Naive B cell (primary cell): ENCODE data around the gene CCDC171. TPM values are rescaled to one million over a fixed set of nuclear protein-coding genes. Genes with fewer than 3 reads are reported as not detected.

Experiments used
- ATAC-seq, 2 donors: fragments of 150-1000 bp; cut with Tn5 transposase; 2 replicates each; pipeline ENCODE4 v1.10.0; 2021; ENCODE audit warnings: low read depth in 2 of 2, mild to moderate bottlenecking in 2 of 2, moderate library complexity in 2 of 2
- DNase-seq: peaks from one replicate; pipeline ENCODE4 v3.0.0; 2022
- H3K27ac Mint-ChIP-seq, 6 donors: one replicate each; pipeline ENCODE4 v1.8.0; 2020 to 2022; ENCODE audit warnings: mild to moderate bottlenecking in 6 of 6, mixed read lengths in 6 of 6, moderate library complexity in 5 of 6, inconsistent platforms in 2 of 6
- H3K27me3 Mint-ChIP-seq, 3 donors: one replicate each; pipeline ENCODE4 v1.8.0; 2021 to 2022; ENCODE audit warnings: mixed read lengths in 3 of 3, mild to moderate bottlenecking in 1 of 3
- H3K36me3 Mint-ChIP-seq, 2 donors: one replicate each; pipeline ENCODE4 v1.8.0; 2020 to 2022; ENCODE audit warnings: mixed read lengths in 2 of 2, inconsistent platforms in 1 of 2, mild to moderate bottlenecking in 1 of 2
- H3K4me1 Mint-ChIP-seq, 3 donors: one replicate each; pipeline ENCODE4 v1.8.0; 2020 to 2022; ENCODE audit warnings: mixed read lengths in 3 of 3, inconsistent platforms in 1 of 3, mild to moderate bottlenecking in 1 of 3, moderate library complexity in 1 of 3
- H3K4me3 Mint-ChIP-seq, 8 donors: one replicate each; pipeline ENCODE4 v1.8.0; 2020 to 2022; ENCODE audit warnings: mild to moderate bottlenecking in 8 of 8, mixed read lengths in 8 of 8, moderate library complexity in 8 of 8, inconsistent platforms in 2 of 8
- H3K9me3 Mint-ChIP-seq, 7 donors: one replicate each; pipeline ENCODE4 v1.8.0; 2020 to 2022; ENCODE audit warnings: mixed read lengths in 7 of 7, mild to moderate bottlenecking in 5 of 7, inconsistent platforms in 2 of 7, moderate library complexity in 1 of 7
- polyA plus RNA-seq, 6 donors: library from polyadenylated mRNA; unstranded; fragments of 300-500 nt; fragmentation: Illumina TruSeq; gene quantifications; one replicate each; pipeline ENCODE4 v1.2.3, GENCODE V29; 2021; ENCODE audit warnings: low read depth in 6 of 6

The CCDC171 gene
- polyA plus RNA-seq, 6 donors from 2014 or later = 0.17 to 0.62 (median 0.38) TPM; not detected in 1

GRCh38 chr9:15843931-15844330 lies 291.1 kb downstream of the CCDC171 start:
- Mint-ChIP-seq H3K4me3 (no peak overlapping the region), H3K36me3 (no peaks in the 10 kb centered on the region), H3K4me1 (no peaks in the 10 kb centered on the region), H3K27ac (no peak overlapping the region), H3K27me3 (no peaks in the 10 kb centered on the region), H3K9me3 (no peaks in the 10 kb centered on the region)
- ATAC-seq = no peak
- DNase-seq = no peak

- ATAC-seq = no peak
- H3K4me3 Mint-ChIP-seq = no peak overlapping the region
- no peaks in the 10 kb centered on the region for H3K27me3 Mint-ChIP-seq
These were observed 293.8 kb downstream of the CCDC171 start for GRCh38 chr9:15846611-15847010.

GRCh38 chr9:15849871-15850270 lies 297.0 kb downstream of the CCDC171 start:
- Mint-ChIP-seq H3K27ac (no peak overlapping the region), H3K9me3 (no peaks in the 10 kb centered on the region), H3K36me3 (no peaks in the 10 kb centered on the region), H3K27me3 (no peaks in the 10 kb centered on the region), H3K4me3 (no peak overlapping the region), H3K4me1 (no peaks in the 10 kb centered on the region)
- DNase-seq = no peak
- ATAC-seq = no peak

More at GRCh38 chr9:15846611-15847010, 293.8 kb downstream of the CCDC171 start:
- Mint-ChIP-seq H3K4me1 (no peaks in the 10 kb centered on the region), H3K9me3 (no peaks in the 10 kb centered on the region), H3K36me3 (no peaks in the 10 kb centered on the region), H3K27ac (no peak overlapping the region)
- DNase-seq = no peak

GRCh38 chr9:15851766-15852165 lies 298.9 kb downstream of the CCDC171 start:
- H3K36me3 Mint-ChIP-seq = no peaks in the 10 kb centered on the region
- DNase-seq (no peak), ATAC-seq (no peak)
- no peaks in the 10 kb centered on the region for H3K27me3 Mint-ChIP-seq
- H3K4me1 Mint-ChIP-seq = no peaks in the 10 kb centered on the region
- H3K9me3 Mint-ChIP-seq = no peaks in the 10 kb centered on the region
- H3K4me3 Mint-ChIP-seq = no peak overlapping the region
- H3K27ac Mint-ChIP-seq = no peak overlapping the region

GRCh38 chr9:15856591-15856990 lies 303.7 kb downstream of the CCDC171 start:
- no peaks in the 10 kb centered on the region for H3K4me1 Mint-ChIP-seq
- H3K27me3 Mint-ChIP-seq = no peaks in the 10 kb centered on the region
- no peak overlapping the region for H3K27ac Mint-ChIP-seq
- ATAC-seq (no peak), DNase-seq (no peak)
- peaks cover 0 to 2% (median 0%) of the 10 kb centered on the region in 7 donors for H3K9me3 Mint-ChIP-seq
- H3K4me3 Mint-ChIP-seq = no peak overlapping the region
- H3K36me3 Mint-ChIP-seq = no peaks in the 10 kb centered on the region

GRCh38 chr9:15867334-15867733 lies 314.5 kb downstream of the CCDC171 start:
- no peak for ATAC-seq
- Mint-ChIP-seq H3K27ac (no peak overlapping the region), H3K36me3 (no peaks in the 10 kb centered on the region), H3K27me3 (no peaks in the 10 kb centered on the region), H3K4me3 (no peak overlapping the region), H3K4me1 (no peaks in the 10 kb centered on the region), H3K9me3 (peaks cover 0 to 3% (median under 1%) of the 10 kb centered on the region in 7 donors)
- DNase-seq = no peak

GRCh38 chr9:15867988-15868387 lies 315.1 kb downstream of the CCDC171 start:
- Mint-ChIP-seq H3K4me1 (no peaks in the 10 kb centered on the region), H3K9me3 (no peaks in the 10 kb centered on the region), H3K4me3 (no peak overlapping the region), H3K36me3 (no peaks in the 10 kb centered on the region), H3K27me3 (no peaks in the 10 kb centered on the region), H3K27ac (peak overlapping the region in 1 of 6 donors; percentile 74)
- DNase-seq = no peak
- no peak for ATAC-seq

GRCh38 chr9:15873573-15874177 lies 320.8 kb downstream of the CCDC171 start:
- H3K27ac Mint-ChIP-seq = no peak overlapping the region
- no peak for ATAC-seq
- H3K27me3 Mint-ChIP-seq = no peaks in the 10 kb centered on the region
- no peaks in the 10 kb centered on the region for H3K4me1 Mint-ChIP-seq
- H3K9me3 Mint-ChIP-seq = no peaks in the 10 kb centered on the region
- no peaks in the 10 kb centered on the region for H3K36me3 Mint-ChIP-seq
- no peak for DNase-seq
- no peak overlapping the region for H3K4me3 Mint-ChIP-seq

GRCh38 chr9:15882328-15882727 lies 329.5 kb downstream of the CCDC171 start:
- Mint-ChIP-seq H3K9me3 (peaks cover 0 to 2% (median 0%) of the 10 kb centered on the region in 7 donors), H3K27me3 (no peaks in the 10 kb centered on the region), H3K4me3 (no peak overlapping the region), H3K36me3 (peaks cover 0 to 5% of the 10 kb centered on the region in 2 donors), H3K4me1 (no peaks in the 10 kb centered on the region), H3K27ac (no peak overlapping the region)
- DNase-seq = no peak
- ATAC-seq = no peak

- H3K9me3 Mint-ChIP-seq = peaks cover 0 to 2% (median 0%) of the 10 kb centered on the region in 7 donors
- H3K27ac Mint-ChIP-seq = no peak overlapping the region
- no peak overlapping the region for H3K4me3 Mint-ChIP-seq
- no peak for ATAC-seq
- H3K36me3 Mint-ChIP-seq = peaks cover 0 to 5% of the 10 kb centered on the region in 2 donors
- H3K27me3 Mint-ChIP-seq = no peaks in the 10 kb centered on the region
- DNase-seq = no peak
- H3K4me1 Mint-ChIP-seq = no peaks in the 10 kb centered on the region
These were observed 330.0 kb downstream of the CCDC171 start for GRCh38 chr9:15882883-15883282.

GRCh38 chr9:15885464-15885863 lies 332.6 kb downstream of the CCDC171 start:
- ATAC-seq (no peak), DNase-seq (no peak)
- Mint-ChIP-seq H3K36me3 (peaks cover 0 to 5% of the 10 kb centered on the region in 2 donors), H3K9me3 (peaks cover 0 to 2% (median 0%) of the 10 kb centered on the region in 7 donors), H3K27ac (no peak overlapping the region), H3K27me3 (no peaks in the 10 kb centered on the region), H3K4me3 (no peak overlapping the region), H3K4me1 (no peaks in the 10 kb centered on the region)

GRCh38 chr9:15889555-15889954 lies 336.7 kb downstream of the CCDC171 start:
- no peak for ATAC-seq
- Mint-ChIP-seq H3K4me1 (no peaks in the 10 kb centered on the region), H3K36me3 (peaks cover 6 to 9% of the 10 kb centered on the region in 2 donors), H3K4me3 (no peak overlapping the region), H3K27ac (no peak overlapping the region), H3K27me3 (no peaks in the 10 kb centered on the region), H3K9me3 (peaks cover 0 to 11% (median 4%) of the 10 kb centered on the region in 7 donors)
- DNase-seq = no peak

GRCh38 chr9:15901572-15901971 lies 348.7 kb downstream of the CCDC171 start:
- DNase-seq = no peak
- Mint-ChIP-seq H3K9me3 (peaks cover 8 to 34% (median 23%) of the 10 kb centered on the region in 7 donors), H3K36me3 (no peaks in the 10 kb centered on the region), H3K4me3 (no peak overlapping the region), H3K27me3 (no peaks in the 10 kb centered on the region), H3K27ac (no peak overlapping the region), H3K4me1 (no peaks in the 10 kb centered on the region)
- ATAC-seq = no peak

GRCh38 chr9:15909297-15909696 lies 356.5 kb downstream of the CCDC171 start:
- H3K27me3 Mint-ChIP-seq = no peaks in the 10 kb centered on the region
- ATAC-seq = no peak
- H3K36me3 Mint-ChIP-seq = no peaks in the 10 kb centered on the region
- peaks cover 14 to 54% (median 32%) of the 10 kb centered on the region in 7 donors for H3K9me3 Mint-ChIP-seq
- no peak overlapping the region for H3K27ac Mint-ChIP-seq
- H3K4me3 Mint-ChIP-seq = no peak overlapping the region
- DNase-seq = no peak
- no peaks in the 10 kb centered on the region for H3K4me1 Mint-ChIP-seq

- H3K4me3 Mint-ChIP-seq = no peak overlapping the region
- H3K9me3 Mint-ChIP-seq = peaks cover 10 to 50% (median 21%) of the 10 kb centered on the region in 7 donors
- no peak for DNase-seq
These were observed 362.9 kb downstream of the CCDC171 start for GRCh38 chr9:15915711-15916110.

More at GRCh38 chr9:15915711-15916110, 362.9 kb downstream of the CCDC171 start:
- Mint-ChIP-seq H3K27me3 (no peaks in the 10 kb centered on the region), H3K36me3 (peaks cover 0 to 6% of the 10 kb centered on the region in 2 donors), H3K27ac (no peak overlapping the region), H3K4me1 (no peaks in the 10 kb centered on the region)
- ATAC-seq = no peak
